Prostate gland (tissue), 2 donors: ENCODE results near the gene GNMT.

Experiments
- CTCF ChIP-seq, 4 experiments: fragments of 200-600 bp in 2 of 4; fragments of 450-650 bp in 2 of 4; sonication (generic) in 2 of 4; IDR thresholded peaks; 1 replicate in 3 of 4; 2 replicates in 1 of 4; pipeline ENCODE4 v1.5.1; 2016 to 2019; ENCODE audit warnings: antibody characterized with exemption in 4 of 4, mild to moderate bottlenecking in 2 of 4, moderate library complexity in 2 of 4
- POLR2A ChIP-seq: fragments of 450-650 bp; IDR thresholded peaks from one replicate; pipeline ENCODE4 v1.6.1; 2016; ENCODE audit warnings: antibody characterized with exemption, mild to moderate bottlenecking

DNA sequence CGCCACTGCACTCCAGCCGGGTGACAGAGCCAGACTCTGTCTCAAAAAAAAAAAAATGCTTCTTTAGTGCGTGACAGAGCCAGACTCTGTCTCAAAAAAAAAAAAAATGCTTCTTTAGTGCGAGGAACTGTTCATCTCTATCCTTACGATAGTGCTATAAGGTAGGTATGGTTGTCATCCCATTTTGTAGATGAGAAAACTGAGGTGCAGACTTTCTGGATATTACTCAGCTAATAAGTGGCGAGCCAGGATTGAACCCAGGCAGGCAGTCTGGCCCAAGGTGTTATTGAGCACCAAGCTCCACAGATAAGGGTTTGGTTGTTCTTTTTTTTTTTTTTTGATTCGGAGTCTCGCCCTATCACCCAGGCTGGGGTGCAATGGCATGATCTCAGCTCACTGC lies 41.3 kb downstream of the GNMT start:
- TF ChIP-seq CTCF (IDR thresholded peaks at IDR 0.05) (no peak), POLR2A (no peak)
